Activated naive CD4-positive, alpha-beta T cell (primary cell): ENCODE measurements around the gene MSI2.

Experiments used
- DNase-seq, 4 experiments: peaks; one replicate each; lab custom pipeline; 2025; lab: John Stamatoyannopoulos, UW

Gene MSI2

GRCh38 chr17:57269598-57270255, 13.4 kb downstream of the MSI2 start:
- DNase-seq, result no peak

- no peak for DNase-seq
These were observed 14.5 kb downstream of the MSI2 start for GRCh38 chr17:57270801-57271245.

- DNase-seq, result no peak
These were observed 15.5 kb downstream of the MSI2 start for GRCh38 chr17:57271821-57272220.

- no peak for DNase-seq
These were observed 17.2 kb downstream of the MSI2 start for GRCh38 chr17:57273490-57273889.

GRCh38 chr17:57274162-57274561, 17.8 kb downstream of the MSI2 start:
- no peak for DNase-seq

- DNase-seq, result no peak
These were observed 18.9 kb downstream of the MSI2 start for GRCh38 chr17:57275071-57275764.

- no peak for DNase-seq
These were observed 20.3 kb downstream of the MSI2 start for GRCh38 chr17:57276621-57277020.

- DNase-seq, result no peak
These were observed 21.7 kb downstream of the MSI2 start for GRCh38 chr17:57277923-57278604.

GRCh38 chr17:57278740-57279387, 22.5 kb downstream of the MSI2 start:
- DNase-seq, result no peak

- no peak for DNase-seq
These were observed 23.1 kb downstream of the MSI2 start for GRCh38 chr17:57279432-57279831.

GRCh38 chr17:57281887-57282286, 25.6 kb downstream of the MSI2 start:
- DNase-seq, result no peak

GRCh38 chr17:57282296-57282695, 26.0 kb downstream of the MSI2 start:
- no peak for DNase-seq

GRCh38 chr17:57283203-57283971, 27.1 kb downstream of the MSI2 start:
- no peak for DNase-seq

GRCh38 chr17:57284583-57284982, 28.3 kb downstream of the MSI2 start:
- no peak for DNase-seq

GRCh38 chr17:57284984-57285646, 28.8 kb downstream of the MSI2 start:
- DNase-seq, result no peak

- DNase-seq, result no peak
These were observed 29.4 kb downstream of the MSI2 start for GRCh38 chr17:57285701-57286100.

- no peak for DNase-seq
These were observed 30.2 kb downstream of the MSI2 start for GRCh38 chr17:57286399-57287105.

GRCh38 chr17:57288040-57288772, 31.9 kb downstream of the MSI2 start:
- no peak for DNase-seq

- DNase-seq, result no peak
These were observed 32.4 kb downstream of the MSI2 start for GRCh38 chr17:57288773-57289121.

GRCh38 chr17:57289130-57289529, 32.8 kb downstream of the MSI2 start:
- no peak for DNase-seq
